Fibroblast of lung (primary cell): ENCODE measurements around the gene PPP3R1. TPM values are rescaled to one million over a fixed set of nuclear protein-coding genes. Genes with fewer than 3 reads are reported as not detected.

ENCODE experiments used
- DNase-seq, 2 donors: peaks; one replicate each; pipeline versions ENCODE4 v3.0.0 to v3.0.0-alpha.2; 2010; ENCODE audit warnings: low read depth in 2 of 2
- H2AFZ ChIP-seq: 2 replicates; pipeline ENCODE4 v1.5.1; 2012; ENCODE audit warnings: low read length, control low read depth, inconsistent platforms
- H3K27ac ChIP-seq: 2 replicates; pipeline ENCODE4 v1.5.1; 2011; ENCODE audit warnings: low read length, control low read depth; ENCODE audit not compliant: insufficient read depth
- H3K27me3 ChIP-seq: 2 replicates; pipeline ENCODE4 v1.5.1; 2011; ENCODE audit warnings: mild to moderate bottlenecking, low read length; ENCODE audit not compliant: control insufficient read depth, insufficient read depth
- H3K36me3 ChIP-seq: 2 replicates; pipeline ENCODE4 v1.5.1; 2011; ENCODE audit warnings: low read length; ENCODE audit not compliant: control insufficient read depth, insufficient read depth
- H3K4me1 ChIP-seq: 2 replicates; pipeline ENCODE4 v1.5.1; 2011; ENCODE audit warnings: low read length; ENCODE audit not compliant: control insufficient read depth, insufficient read depth; ENCODE audit errors: extremely low read depth
- H3K4me2 ChIP-seq: 2 replicates; pipeline ENCODE4 v1.5.1; 2011; ENCODE audit warnings: low read length, control low read depth; ENCODE audit not compliant: insufficient read depth; ENCODE audit errors: extremely low read depth
- H3K4me3 ChIP-seq, 4 experiments: fragments of 200-600 bp in 1 of 4; sonication (generic) in 1 of 4; replicated peaks in 1 of 4; 2 replicates each; pipeline ENCODE4 v1.5.1; 2011 to 2016; ENCODE audit warnings: low read length in 4 of 4, low read depth in 3 of 4, mild to moderate bottlenecking in 3 of 4, control low read depth in 2 of 4, inconsistent platforms in 1 of 4, mixed read lengths in 1 of 4; ENCODE audit not compliant: insufficient read depth in 1 of 4; ENCODE audit errors: control extremely low read depth in 1 of 4
- H3K79me2 ChIP-seq: 2 replicates; pipeline ENCODE4 v1.5.1; 2012; ENCODE audit warnings: mild to moderate bottlenecking, low read length, inconsistent platforms; ENCODE audit not compliant: control insufficient read depth, insufficient read depth
- H3K9ac ChIP-seq: 2 replicates; pipeline ENCODE4 v1.5.1; 2011; ENCODE audit warnings: mild to moderate bottlenecking, low read length, control low read depth; ENCODE audit not compliant: insufficient read depth
- H3K9me3 ChIP-seq: 2 replicates; pipeline ENCODE4 v1.5.1; 2012; ENCODE audit warnings: low read depth, low read length; ENCODE audit not compliant: control insufficient read depth, insufficient read depth
- H4K20me1 ChIP-seq: 2 replicates; pipeline ENCODE4 v1.5.1; 2011; ENCODE audit warnings: low read length; ENCODE audit not compliant: control insufficient read depth, insufficient read depth; ENCODE audit errors: extremely low read depth
- CTCF ChIP-seq, 2 donors: IDR thresholded peaks in 1 of 2; conservative IDR thresholded peaks in 1 of 2; 1 replicate in 1 of 2; 2 replicates in 1 of 2; pipeline ENCODE4 v1.5.1; 2011 to 2012; ENCODE audit warnings: low read length in 2 of 2, control low read depth in 1 of 2, inconsistent platforms in 1 of 2, low read depth in 1 of 2, mild to moderate bottlenecking in 1 of 2
- EZH2 ChIP-seq: IDR thresholded peaks from 2 replicates; pipeline ENCODE4 v1.5.1; 2012; ENCODE audit warnings: low read length, control low read depth, mild to moderate bottlenecking; ENCODE audit errors: missing control alignments
- polyA plus RNA-seq, 2 donors: library from polyadenylated mRNA; depleted of rRNA in 1 of 2; stranded (reverse) in 1 of 2; unstranded in 1 of 2; fragments of >200 nt; gene quantifications; 2 replicates each; pipeline ENCODE4 v1.2.1, GENCODE V29; 2011 to 2012; ENCODE audit warnings: missing spikeins in 1 of 2
- total RNA-seq: library from RNA; depleted of rRNA; stranded (reverse); fragments of >200 nt; gene quantifications from 2 replicates; pipeline ENCODE4 v1.2.1, GENCODE V29; 2014

Gene PPP3R1
- total and polyA plus RNA-seq, 2 donors (not counting 1 experiment from before 2014, with no cell fraction given): 22.8 to 51.3 TPM

DNA sequence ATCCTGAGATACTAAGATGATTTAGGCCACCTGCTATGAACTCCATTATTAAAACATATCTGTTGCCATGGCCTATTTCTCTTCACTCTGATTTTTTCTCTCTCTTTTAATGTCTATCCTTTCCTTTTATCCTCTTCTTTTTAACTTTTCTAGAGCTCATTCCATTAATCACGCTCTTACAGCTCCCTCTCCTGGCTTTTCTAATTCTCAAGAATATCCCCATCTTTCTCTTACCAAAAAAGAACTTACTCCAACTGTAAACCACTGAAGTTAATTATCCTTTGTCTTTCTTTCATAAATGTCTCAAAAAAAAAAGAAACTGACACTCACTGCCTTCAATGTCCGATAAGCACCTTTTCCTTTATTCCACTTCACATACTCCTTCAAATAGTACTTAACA, 7.9 kb downstream of the PPP3R1 start:
- Histone ChIP-seq H3K4me1 (no peaks in the 10 kb centered on the region), H3K9ac (no peak overlapping the region), H3K79me2 (peaks cover 100% of the 10 kb centered on the region), H4K20me1 (peaks cover 6% of the 10 kb centered on the region), H3K27me3 (no peaks in the 10 kb centered on the region), H3K36me3 (no peaks in the 10 kb centered on the region), H3K4me2 (no peak overlapping the region), H2AFZ (no peak overlapping the region), H3K4me3 (no peak overlapping the region), H3K9me3 (no peaks in the 10 kb centered on the region), H3K27ac (no peak overlapping the region)
- TF ChIP-seq EZH2 (no peak), CTCF (conservative IDR thresholded peaks at IDR 0.05 in 1 of 2, IDR thresholded peaks at IDR 0.05 in 1 of 2; ENCODE audit: low read depth in 1 of 2, low read length in 2 of 2) (peak in 1 of 2 donors; percentile 27)
- peak in 1 of 2 donors; percentile 52 for DNase-seq

GRCh38 chr2:68241732-68242131, 10.6 kb downstream of the PPP3R1 start:
- no peak overlapping the region for H2AFZ ChIP-seq
- peaks cover 100% of the 10 kb centered on the region for H3K79me2 ChIP-seq
- no peak overlapping the region for H3K27ac ChIP-seq
- no peak overlapping the region for H3K9ac ChIP-seq
- no peak overlapping the region for H3K4me3 ChIP-seq
- H3K4me2 ChIP-seq: no peak overlapping the region
- no peaks in the 10 kb centered on the region for H3K36me3 ChIP-seq
- H3K9me3 ChIP-seq: no peaks in the 10 kb centered on the region
- no peak for DNase-seq
- H4K20me1 ChIP-seq: peaks cover 18% of the 10 kb centered on the region
- TF ChIP-seq EZH2 (no peak), CTCF (conservative IDR thresholded peaks at IDR 0.05 in 1 of 2, IDR thresholded peaks at IDR 0.05 in 1 of 2; ENCODE audit: low read depth in 1 of 2, low read length in 2 of 2) (no peak)
- H3K4me1 ChIP-seq: peaks cover 16% of the 10 kb centered on the region
- no peaks in the 10 kb centered on the region for H3K27me3 ChIP-seq

DNA sequence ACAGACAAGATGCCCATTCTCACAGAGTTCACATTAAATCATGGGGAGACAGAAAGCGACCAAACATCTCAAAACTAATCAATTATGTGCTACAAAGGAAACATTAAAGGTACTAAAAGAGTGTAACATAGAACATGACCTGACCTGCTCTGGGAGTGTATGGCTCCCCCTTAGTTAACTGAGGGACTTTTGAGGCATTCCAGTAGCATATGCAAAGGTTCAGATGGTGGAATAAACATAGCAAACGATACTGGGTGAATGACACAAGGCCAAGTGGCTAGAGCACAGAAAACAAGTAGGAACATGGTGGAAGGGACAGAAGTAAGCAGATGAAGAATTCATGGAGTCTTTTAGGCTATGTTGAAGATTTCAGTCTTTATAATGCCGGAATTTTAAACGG, 11.9 kb downstream of the PPP3R1 start:
- Histone ChIP-seq H3K9ac (no peak overlapping the region), H3K27ac (no peak overlapping the region), H3K79me2 (peaks cover 100% of the 10 kb centered on the region), H4K20me1 (peaks cover 18% of the 10 kb centered on the region), H2AFZ (no peak overlapping the region), H3K4me2 (no peak overlapping the region), H3K36me3 (no peaks in the 10 kb centered on the region), H3K27me3 (no peaks in the 10 kb centered on the region), H3K4me1 (peaks cover 19% of the 10 kb centered on the region), H3K4me3 (no peak overlapping the region), H3K9me3 (no peaks in the 10 kb centered on the region)
- DNase-seq: no peak
- TF ChIP-seq EZH2: no peak
- no peak for TF ChIP-seq CTCF (conservative IDR thresholded peaks at IDR 0.05 in 1 of 2, IDR thresholded peaks at IDR 0.05 in 1 of 2; ENCODE audit: low read depth in 1 of 2, low read length in 2 of 2)
